H4 (cell line): ENCODE data around the gene PCDHA5. TPM values are rescaled to one million over a fixed set of nuclear protein-coding genes. Genes with fewer than 3 reads are reported as not detected.
"Not testable (repeated sequence)": the region's sequence is repeated elsewhere in the genome, so short reads cannot be mapped to it uniquely, and the experiment has no call there.

ENCODE experiments used
- DNase-seq: peaks from one replicate; pipeline ENCODE4 v3.0.0-alpha.2; 2015; ENCODE audit warnings: low spot score
- total RNA-seq: library from RNA; depleted of rRNA; stranded (reverse); fragments of >200 nt; shearing (Covaris generic); gene quantifications from 2 replicates; pipeline ENCODE4 v1.2.3, GENCODE V29; 2014; rRNA removed

PCDHA5 gene
- 0.25 and 1.1 TPM in 2 replicates for total RNA-seq

- no peak for DNase-seq
Measured at GRCh38 chr5:140821375-140822280, at the start of gene PCDHA5. TSS of gene PCDHA5 (plus strand) at chr5:140821613.

- DNase-seq, result no peak
Measured at GRCh38 chr5:140780512-140780911, 40.9 kb upstream of the PCDHA5 start.

GRCh38 chr5:140785905-140786686 lies 35.3 kb upstream of the PCDHA5 start, which contains the start of gene PCDHA1:
TSS of gene PCDHA1 (plus strand) at chr5:140786140.
- DNase-seq, result no peak

- not testable (repeated sequence) for DNase-seq
Measured at GRCh38 chr5:140787422-140787821, 34.0 kb upstream of the PCDHA5 start.

GRCh38 chr5:140787849-140788504 lies 33.4 kb upstream of the PCDHA5 start:
- not testable (repeated sequence) for DNase-seq

GRCh38 chr5:140791089-140791488 lies 30.3 kb upstream of the PCDHA5 start:
- no peak for DNase-seq

- peak; percentile 48 for DNase-seq
Measured at GRCh38 chr5:140794595-140795258, 26.7 kb upstream of the PCDHA5 start, which contains the start of gene PCDHA2. TSS of gene PCDHA2 (plus strand) at chr5:140794852.

GRCh38 chr5:140795259-140795641 lies 26.2 kb upstream of the PCDHA5 start:
- DNase-seq, result peak; percentile 29

- DNase-seq, result not testable (repeated sequence)
Measured at GRCh38 chr5:140796072-140796717, 25.2 kb upstream of the PCDHA5 start.

- DNase-seq, result no peak
Measured at GRCh38 chr5:140796718-140797095, 24.7 kb upstream of the PCDHA5 start.

- DNase-seq, result peak; percentile 75
Measured at GRCh38 chr5:140800816-140801493, 20.5 kb upstream of the PCDHA5 start, which contains the start of gene PCDHA3. TSS of gene PCDHA3 (plus strand) at chr5:140801057.

- DNase-seq, result peak; percentile 51
Measured at GRCh38 chr5:140801494-140801841, 19.9 kb upstream of the PCDHA5 start.

GRCh38 chr5:140802381-140802780 lies 19.0 kb upstream of the PCDHA5 start:
- not testable (repeated sequence) for DNase-seq

- DNase-seq, result no peak
Measured at GRCh38 chr5:140802781-140803271, 18.6 kb upstream of the PCDHA5 start.

GRCh38 chr5:140806834-140807775 lies 14.3 kb upstream of the PCDHA5 start, which contains the start of gene PCDHA4:
TSS of gene PCDHA4 (plus strand) at chr5:140807068.
- DNase-seq, result no peak

GRCh38 chr5:140808241-140808888 lies 13.0 kb upstream of the PCDHA5 start:
- DNase-seq, result not testable (repeated sequence)

GRCh38 chr5:140808889-140809291 lies 12.5 kb upstream of the PCDHA5 start:
- DNase-seq, result no peak

- DNase-seq, result no peak
Measured at GRCh38 chr5:140822281-140822629, 842 bp downstream of the PCDHA5 start.
